Activated naive CD4-positive, alpha-beta T cell treated with anti-CD3 and anti-CD28 coated beads, Interleukin-2, amount 50 U/mL, for 16 hours (primary cell): ENCODE measurements around the gene TMEM213.
"Not testable (repeated sequence)": the region's sequence is repeated elsewhere in the genome, so short reads cannot be mapped to it uniquely, and the experiment has no call there.

Experiments used
- DNase-seq: peaks from one replicate; pipeline ENCODE4 v3.0.0-alpha.2; 2020

TMEM213 gene, protein sequence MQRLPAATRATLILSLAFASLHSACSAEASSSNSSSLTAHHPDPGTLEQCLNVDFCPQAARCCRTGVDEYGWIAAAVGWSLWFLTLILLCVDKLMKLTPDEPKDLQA

DNA sequence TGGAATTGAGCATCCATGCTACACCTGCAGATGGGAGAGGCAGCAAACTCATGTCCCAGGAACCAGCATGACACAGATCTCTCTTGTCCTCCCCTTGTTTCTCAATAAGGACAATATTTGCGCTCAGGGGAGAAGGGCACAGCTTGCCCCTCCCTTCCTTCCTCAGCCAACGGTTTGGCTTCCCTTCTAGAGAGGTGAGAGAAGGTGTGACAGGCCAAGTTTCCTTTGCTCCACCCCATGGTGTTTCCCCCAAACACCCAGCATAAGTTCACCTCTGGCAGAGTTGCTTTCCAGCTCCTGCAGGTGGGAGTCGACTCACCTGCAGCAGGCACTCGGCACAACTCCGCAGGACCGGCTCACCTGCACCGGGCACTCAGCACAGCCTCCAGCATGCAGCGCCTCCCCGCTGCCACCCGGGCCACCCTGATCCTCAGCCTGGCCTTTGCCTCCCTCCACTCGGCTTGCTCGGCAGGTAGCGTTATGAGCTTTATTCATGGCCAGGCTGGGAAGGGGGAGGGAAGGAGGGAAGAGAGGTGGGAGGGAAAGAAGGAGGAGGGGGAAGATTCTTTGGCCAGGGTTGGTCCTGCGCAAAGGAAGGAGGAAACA lies at the start of gene TMEM213, which contains the start of gene ATP6V0A4:
TMEM213 (plus strand) TSS at position 280 of the 606 bp plus-strand sequence; CDS start at position 391, 111 bp downstream.
ATP6V0A4 (minus strand) TSS at position 482 of the 606 bp plus-strand sequence. CDS start 26,949 bp downstream, outside the sequence.
- no peak for DNase-seq

DNA sequence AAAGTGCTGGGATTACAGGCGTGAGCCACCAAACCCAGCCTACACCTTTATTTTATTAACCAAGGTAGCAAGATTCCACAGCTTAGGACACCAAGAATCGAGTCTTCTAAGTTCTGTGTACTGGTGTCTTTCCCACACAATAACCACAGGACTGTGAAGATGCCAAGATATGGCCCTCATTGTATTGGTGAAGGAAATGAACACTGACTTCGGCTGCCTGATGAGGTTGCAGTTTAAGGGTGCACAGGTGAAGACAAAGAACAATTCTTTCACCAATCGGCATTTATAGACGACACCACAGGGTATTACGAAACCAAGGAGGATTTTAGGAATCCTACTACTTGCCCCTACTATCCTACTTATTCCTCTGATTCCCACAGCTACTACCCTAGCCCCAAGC lies 49.1 kb upstream of the TMEM213 start:
- DNase-seq: no peak

DNA sequence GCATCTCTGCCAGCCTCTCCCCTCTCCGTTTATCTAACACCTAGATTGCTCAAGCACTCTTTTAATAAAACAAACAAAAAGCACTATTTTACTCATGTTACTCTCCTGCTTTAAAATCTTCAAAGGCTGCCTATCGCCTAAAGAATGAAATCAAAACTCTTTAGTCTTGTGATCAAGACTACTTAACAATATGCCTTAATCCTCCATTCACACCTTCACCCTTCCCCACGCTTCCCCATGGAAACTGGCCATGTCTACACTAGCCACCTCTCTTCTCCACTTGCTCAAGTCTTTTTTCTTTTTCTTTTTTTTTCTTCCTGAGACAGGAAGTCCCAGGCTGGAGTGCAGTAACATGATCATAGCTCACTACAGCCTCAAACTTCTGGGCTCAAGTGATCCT lies 47.8 kb upstream of the TMEM213 start:
- DNase-seq: no peak

DNA sequence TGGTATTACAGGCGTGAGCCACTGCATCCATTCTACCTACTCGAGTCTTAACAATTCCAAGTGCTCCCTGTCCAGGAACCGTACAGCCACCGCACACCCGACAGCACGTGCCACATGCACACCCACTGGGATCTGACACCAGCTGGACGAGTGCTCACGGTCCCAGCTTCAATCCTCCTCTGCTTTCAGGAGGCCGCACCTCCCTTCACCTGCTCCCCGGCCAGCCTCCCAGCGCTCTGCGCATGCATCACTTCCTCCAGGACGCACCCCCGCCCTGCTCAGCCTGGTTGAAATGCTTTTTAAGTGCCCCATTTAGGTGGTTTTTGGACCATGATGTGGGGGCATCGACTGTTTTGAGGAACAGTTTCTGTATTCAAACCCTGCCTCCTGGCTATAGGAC lies 47.3 kb upstream of the TMEM213 start:
- no peak for DNase-seq

DNA sequence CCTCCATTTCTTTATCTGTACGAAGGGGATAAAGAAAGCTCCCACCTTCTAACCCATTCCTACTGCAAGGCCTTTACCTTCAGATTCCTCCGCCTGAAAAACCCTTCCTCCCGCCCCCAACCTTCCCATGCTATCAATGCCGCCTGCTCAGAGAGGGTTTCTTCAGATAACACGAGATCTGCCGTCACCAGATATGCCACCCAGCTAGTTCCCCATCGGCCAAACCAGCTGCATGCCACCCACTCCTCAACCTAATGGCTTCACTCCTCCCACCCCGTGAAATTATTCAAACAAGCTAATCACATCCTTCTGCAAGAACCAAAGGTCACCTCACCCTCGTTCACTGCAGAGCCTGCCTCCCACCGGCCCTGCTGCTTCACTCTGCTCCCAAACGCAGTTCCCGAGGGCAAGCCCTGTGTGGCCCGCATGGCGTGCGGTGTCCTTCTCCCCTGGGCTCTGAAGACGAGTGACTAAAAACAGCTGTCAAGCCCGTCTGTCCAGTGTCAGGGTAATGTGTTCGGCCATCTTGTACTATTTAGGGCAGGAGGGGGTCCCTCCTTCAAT lies 46.8 kb upstream of the TMEM213 start:
- DNase-seq: no peak

DNA sequence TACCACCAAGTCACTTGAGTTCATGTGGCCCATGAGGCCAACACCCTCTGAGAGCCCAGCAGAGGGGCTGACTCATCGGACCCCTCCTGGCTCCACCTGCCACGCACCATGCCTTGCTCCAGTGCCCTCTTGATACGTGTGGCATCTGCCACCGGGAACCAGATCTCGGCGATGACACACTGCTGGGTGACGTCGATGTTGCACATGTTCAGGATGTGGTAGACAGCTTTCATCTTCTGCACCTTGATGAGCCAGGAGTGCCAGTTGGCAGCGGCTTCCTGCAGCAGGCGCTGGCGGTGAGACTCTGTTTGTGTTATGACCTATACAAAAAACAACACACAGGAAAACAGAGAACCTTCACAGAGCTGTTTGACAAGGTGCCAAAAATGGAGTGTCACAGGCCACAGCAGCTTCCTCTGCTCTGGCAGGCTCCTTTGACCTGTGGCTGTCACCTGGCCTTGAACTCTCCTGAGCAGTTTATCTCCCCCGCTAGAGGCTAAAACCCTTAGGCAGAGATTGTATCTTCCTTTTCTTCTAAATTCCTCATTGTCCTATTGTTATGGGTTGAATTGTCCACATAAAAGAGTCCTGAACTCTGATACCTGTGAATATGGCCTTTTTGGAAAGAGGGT lies 45.2 kb upstream of the TMEM213 start:
- DNase-seq: peak; percentile 86

DNA sequence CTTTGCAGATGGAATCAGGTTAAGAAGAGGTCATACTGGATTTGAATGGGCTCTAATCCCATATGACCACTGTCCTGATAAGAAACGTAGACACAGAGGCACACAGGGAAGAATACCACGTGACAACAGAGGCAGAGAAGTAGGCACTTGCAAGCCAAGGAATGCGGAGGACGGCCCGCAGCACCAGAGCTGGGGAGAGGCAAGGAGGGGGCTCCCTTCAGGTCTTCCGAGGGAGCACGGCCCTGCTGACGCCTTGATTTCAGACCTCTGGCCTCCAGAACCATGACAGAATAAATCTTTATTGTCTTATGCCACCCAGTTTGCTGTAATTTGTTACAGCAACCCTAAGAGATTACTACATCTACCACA lies 44.7 kb upstream of the TMEM213 start:
- DNase-seq: no peak

DNA sequence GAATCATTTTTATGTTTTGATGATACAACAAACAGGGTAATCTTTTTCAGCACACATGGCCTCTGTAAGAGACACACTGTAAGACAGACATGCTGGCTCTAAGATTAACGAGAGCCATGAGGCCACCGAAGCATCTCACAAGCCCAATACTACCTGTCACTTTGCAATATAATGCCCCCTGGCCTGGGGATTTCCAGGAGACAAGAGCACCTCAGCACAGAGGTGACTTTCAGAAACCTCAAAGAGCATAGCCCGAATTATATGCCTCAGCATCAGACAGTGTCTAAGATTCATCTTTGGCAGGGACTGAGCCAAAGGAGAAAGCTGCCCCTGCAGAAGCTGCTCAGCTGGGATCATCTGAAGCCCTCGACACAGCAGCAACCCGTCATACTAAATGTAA lies 44.2 kb upstream of the TMEM213 start:
- no peak for DNase-seq

DNA sequence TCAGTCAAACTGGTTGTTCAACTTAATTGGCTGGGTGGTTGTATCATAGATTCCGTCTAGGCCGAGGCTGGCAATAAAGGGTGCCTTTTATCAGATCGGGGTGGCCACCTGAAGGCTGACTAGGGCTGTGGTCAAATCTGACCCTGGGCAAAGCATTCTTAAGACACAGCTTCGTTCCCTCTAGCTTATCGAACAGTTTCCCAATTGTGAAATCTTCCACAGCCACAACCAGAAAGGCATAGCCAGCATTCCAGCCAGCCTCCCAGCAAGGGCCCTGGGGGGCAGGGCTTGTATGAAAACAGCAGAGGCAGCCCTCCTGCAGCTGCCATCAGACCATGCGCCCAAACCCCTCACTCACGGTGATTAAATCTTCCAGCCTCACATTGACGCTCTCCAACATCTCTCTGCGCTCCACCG lies 42.5 kb upstream of the TMEM213 start:
- DNase-seq: no peak

DNA sequence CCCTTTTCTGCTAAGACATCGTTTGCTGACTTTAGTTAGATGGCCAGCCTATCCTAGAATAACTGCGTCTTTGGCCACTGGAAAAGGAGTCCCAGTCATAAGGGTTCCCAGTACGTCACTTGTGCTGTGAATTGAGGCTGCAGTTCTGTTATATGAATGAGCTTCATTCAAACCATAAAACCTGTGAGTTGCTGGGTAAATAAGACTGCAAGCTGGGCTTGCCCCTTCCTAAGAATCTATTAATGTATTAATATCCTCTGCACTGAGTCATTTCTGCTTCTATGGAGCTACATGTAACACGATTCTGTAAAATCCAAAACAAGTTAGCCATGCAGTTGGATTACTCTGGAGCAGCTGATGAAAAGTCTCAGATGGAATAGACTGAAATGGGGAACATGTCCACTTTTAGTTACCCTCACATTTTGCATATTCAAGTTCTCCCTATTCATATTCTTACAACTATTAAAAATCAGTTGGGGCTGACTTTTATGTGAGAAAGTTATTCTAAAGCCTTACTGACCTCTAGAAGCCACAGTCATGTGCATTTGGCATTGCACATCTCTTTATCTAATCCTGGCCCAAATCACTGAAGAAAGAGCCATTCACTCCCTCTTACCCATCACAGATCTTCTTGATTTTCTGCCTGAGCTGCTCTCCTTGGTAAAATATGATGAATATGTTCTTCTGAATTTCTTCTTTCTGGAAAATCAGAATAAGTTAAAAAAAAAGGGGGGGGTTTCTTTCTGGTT lies 41.8 kb upstream of the TMEM213 start:
- DNase-seq: no peak

DNA sequence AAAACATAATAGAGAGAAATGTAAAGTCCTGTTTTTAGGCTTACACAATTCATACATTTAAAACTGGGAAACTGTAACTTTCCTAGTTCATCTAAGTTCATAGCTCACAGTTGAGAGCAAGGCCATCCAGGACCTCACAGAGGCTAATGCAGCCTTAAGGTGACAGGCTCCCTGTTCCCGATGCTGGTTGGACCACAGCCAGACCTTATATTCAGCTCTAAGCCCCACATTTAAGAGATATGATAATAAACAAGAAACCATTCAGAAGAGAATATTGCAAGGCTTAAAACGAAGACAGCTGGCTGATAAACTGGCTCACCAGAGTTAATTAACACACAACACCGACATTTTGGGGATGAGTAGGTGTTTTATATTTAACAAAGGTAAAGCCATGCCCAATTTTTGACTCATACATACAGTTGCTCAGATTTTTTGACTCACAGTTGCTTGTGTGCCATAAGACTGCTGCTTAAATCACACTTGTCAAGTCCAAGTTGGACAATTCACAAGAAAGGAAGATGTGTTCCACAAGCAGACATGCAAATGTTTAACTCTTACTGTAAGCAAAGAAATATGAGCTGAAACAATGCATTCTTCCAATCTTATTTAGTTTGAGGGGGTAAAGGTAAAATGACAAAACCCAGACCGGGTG lies 41.1 kb upstream of the TMEM213 start:
- no peak for DNase-seq

DNA sequence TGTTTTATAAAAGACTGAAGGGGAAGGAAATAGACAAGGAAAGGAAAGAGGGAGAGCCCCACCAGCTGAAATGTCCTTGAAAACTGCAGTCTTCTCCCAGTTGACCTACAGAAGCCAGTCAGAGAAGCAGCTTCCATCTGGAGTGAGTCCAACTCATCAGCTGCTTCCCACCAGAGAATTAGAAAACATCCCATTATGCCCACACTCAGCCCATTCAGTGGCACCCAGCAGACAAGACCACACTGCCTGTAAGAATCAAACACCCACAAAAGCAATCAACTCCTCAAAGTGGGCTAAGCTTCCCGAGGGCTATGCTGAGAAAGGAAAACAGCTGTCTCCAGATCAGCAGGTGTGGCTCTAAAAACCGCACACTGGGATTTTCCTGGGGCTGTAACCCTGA lies 29.6 kb upstream of the TMEM213 start:
- DNase-seq: no peak

DNA sequence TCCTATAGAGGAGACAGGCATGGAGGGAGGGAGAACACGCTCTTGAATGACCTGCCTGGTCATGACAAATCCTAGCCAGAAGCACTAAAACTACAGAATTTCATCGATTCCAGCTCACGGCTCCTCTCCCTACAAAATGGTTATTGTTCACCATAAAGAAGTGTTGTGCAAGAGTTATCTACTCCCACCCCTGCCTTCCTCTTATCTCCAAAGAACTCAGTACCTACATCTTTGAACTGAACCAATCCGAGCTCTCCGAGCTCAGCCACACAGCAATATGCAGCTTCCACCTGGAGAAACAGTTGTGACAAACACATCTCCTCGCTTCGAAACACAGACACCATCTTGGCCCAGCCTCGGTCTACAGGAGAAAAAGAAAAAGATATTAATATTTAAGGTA lies 26.9 kb upstream of the TMEM213 start:
- DNase-seq: no peak

DNA sequence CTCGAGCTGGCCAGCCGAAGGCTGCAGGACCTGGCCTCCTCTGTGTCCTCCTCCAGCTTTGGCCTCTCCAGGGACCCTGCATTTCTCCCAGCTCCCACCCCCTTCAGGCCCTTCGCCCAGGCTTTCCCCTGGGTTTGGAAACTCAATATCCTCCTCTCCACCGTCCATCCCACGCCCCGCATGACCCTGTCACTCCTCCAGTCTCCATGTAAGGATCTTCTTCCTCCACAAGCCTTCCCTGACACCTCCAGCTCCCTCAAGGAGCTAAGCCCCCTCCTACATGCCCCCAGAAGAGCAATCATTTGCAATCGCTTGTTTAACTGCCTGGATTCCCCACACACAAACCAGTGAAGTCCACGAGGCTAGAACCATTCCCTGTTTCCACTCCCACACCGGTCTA lies 24.6 kb upstream of the TMEM213 start:
- DNase-seq: no peak

DNA sequence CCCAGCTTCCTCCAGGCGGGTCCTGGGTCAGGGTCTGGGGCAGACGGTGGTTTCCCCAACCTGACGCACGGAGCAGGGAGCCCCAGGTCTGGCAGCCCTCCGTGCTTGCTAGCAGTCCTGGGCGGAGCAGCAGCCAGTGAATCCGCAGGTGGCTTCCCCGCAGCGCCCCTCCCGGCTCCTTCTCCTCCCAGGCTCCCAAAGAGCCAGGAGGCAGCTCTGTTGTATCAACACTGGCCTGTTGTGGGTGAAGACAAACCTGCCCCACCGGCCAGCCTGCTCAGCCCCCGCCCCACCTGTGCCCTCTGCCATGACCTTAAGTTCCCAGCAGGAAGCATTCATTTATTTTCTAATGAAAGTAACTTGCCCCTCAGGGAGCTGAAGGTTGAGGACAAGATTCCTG lies 24.0 kb upstream of the TMEM213 start:
- no peak for DNase-seq

DNA sequence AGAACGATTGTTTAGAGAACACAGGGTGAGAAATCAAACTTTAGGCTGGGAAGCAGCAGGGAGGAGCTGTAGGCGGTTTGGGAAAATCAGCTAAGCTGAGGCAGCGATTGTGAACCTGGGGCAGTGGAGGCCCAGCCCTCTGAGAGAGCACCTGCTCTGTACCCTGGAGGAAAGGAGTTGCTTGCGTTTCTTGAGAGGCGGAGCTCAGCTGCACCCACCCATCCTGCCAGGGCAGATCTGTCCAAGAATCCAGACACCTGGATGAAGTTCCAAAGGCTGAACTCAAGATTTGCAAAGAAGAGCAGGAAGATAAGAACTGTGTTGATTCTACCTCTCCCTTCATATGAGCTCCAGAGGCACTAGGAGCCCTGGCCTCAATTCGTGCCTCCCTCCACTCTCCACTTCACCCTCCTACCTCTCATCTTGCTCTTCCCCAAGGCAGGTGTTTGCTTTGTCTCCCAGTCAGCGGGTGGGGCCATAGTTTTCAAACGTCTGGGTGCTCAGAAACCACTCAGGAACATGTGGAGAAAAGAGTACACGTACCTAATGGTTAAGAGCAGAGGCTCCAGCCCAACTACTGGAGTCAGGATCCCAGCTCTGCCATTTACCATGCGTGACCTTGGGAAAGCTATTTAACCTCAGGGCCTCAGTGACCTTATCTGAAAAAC lies 21.5 kb upstream of the TMEM213 start:
- DNase-seq: no peak

DNA sequence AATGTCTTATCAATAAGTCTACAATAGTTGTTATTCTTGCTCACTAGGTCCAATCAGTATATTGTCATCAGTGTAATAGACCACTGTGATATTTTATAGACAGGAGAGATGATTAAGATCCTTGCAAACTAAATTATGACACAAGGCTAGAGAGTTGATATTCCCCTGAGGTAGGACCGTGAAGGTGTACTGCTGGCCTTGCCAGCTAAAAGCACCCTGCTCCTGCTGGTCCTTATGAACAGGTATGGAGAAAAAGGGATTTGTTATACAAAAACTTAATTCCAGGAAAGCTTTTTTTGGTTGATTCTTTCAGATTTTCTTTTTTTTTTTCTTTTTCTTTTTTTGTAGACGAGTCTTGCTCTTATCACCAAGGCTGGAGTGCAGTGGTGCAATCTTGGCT lies 16.8 kb upstream of the TMEM213 start:
- no peak for DNase-seq

DNA sequence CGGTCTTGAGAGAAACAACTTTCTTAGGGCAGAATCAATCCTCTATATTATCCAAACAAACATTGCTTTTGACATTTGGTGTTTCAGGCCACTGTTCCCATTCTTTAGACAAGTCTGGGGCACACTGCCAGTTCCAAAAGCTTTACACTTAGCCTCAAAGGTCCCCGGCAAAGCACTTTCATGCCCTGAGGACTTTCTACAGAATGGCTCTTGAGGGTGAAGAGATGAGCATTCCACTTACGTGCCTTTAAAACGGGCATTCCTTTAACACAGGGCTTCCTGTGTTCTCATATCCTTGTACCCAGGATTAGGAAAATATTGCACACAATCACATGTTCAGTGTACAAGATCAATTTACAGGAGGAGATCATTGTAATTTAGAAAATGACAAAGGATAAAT lies 13.1 kb upstream of the TMEM213 start:
- DNase-seq: no peak

DNA sequence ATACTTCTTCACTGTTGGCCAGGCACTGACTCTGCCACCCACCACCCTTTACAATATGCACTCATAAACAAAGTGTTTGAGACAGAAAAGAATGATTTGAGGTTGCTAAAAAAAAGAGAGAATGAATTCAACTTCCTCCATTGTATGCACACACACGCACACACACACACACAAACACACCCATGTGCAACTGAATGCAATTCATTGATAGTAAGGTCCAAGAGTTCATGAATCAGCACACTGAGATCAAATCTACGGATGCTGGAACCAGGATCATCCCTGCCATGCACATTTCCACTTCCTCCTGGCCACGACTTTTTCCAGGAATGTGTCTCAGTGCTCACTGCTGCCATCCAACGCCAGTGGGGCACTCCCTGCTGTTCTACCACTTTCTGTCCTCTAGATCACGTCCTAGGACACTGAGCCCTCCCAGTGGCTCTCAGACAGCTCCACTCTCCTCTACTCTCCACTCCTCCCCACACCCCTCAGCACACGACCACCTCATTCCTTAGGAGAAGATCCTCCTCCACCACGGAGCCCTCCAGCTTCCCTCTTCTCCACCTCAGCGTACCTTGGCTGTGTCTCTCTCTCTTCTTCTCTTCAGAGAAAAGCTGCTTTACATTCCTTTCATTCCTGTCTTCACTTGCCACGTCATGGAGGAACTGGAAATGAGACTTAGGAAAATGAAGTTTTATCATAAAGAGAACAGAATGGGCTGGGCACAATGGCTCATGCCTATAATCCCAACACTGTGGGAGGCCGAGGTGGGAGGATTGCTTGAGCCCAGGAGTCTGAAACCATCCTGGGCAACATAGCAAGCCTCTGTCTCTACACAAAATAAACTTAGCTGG lies 12.0 kb upstream of the TMEM213 start:
- DNase-seq: no peak

DNA sequence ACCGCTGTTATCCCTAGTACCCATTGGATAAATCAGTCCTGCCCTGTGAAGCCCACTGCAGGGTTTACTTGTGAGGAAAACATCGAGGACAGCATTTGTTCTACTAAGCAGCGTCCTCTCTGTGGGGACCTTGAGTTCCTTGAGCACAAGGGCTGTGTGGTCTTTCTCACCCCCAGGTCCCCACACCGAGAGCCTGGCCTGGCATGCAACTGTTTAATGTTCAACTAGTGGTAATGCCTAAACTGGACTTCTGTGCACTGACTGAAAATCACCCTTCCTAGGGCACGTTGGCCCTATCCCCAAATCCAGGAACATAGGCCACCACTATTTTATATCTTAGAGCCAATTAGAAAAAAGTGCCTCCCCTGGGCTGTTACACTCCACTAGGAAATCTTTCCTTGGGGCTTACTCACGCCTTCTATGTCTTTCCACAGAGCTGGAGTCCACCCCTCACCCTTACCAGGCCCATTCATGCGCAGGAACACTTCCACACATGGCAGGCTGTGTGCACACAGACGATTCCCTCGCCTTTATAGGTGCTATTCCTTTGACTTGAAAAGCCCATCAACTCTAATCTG lies 1.7 kb upstream of the TMEM213 start:
- DNase-seq: no peak

DNA sequence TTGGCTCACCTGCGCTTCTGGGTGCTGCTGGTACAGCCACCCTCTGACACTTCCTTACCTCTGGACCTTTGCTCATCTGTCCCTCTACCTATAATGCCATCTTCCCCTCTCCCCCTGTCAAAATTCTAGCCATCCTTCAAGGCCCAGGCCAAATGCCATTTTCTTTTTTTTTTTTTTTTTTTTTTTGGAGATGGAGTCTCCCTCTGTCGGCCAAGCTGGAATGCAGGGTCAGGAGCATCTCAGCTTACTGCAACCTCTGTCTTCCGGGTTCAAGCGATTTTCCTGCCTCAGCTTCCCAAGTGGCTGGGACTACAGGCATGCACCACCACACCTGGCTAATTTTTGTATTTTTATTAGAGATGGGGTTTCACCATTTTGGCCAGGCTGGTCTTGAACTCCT lies 748 bp upstream of the TMEM213 start:
- DNase-seq: not testable (repeated sequence)
